ENCODE data around the gene SYT6.

SYT6 gene

GRCh38 chr1:114118351-114118990 is 35.2 kb downstream of the SYT6 start:
- DNase-seq (ENCODE audit: low read depth): no peak

DNA sequence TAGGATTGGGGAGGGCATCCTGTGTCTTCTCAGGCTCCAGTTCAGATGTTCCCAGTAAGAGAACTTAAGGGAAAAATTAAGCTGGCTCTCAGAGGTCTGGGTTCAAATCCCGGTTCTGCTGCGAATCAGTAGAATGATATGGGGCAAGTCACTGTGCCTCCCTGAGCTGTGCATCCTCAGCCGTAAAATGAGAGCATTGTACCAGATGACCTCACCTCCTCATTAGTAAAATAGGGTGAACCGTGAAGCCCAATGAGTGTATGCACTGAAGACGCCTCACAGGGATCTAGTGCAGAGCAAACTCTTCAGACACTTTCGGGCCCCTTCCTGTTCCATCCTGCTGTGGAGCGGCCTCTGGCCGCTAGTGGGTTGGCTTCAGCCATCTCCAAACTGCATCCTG is 36.0 kb downstream of the SYT6 start:
- no peak for DNase-seq (ENCODE audit: low read depth)

GRCh38 chr1:114116086-114116485 is 37.6 kb downstream of the SYT6 start:
- no peak for DNase-seq (ENCODE audit: low read depth)

- no peak for DNase-seq (ENCODE audit: low read depth)
Observed at GRCh38 chr1:114114185-114115094, 39.2 kb downstream of the SYT6 start.

GRCh38 chr1:114113411-114114184 is 40.1 kb downstream of the SYT6 start:
- DNase-seq (ENCODE audit: low read depth): no peak

GRCh38 chr1:114112775-114113174 is 40.9 kb downstream of the SYT6 start:
- no peak for DNase-seq (ENCODE audit: low read depth)

GRCh38 chr1:114111731-114112641 is 41.7 kb downstream of the SYT6 start:
- no peak for DNase-seq (ENCODE audit: low read depth)

DNA sequence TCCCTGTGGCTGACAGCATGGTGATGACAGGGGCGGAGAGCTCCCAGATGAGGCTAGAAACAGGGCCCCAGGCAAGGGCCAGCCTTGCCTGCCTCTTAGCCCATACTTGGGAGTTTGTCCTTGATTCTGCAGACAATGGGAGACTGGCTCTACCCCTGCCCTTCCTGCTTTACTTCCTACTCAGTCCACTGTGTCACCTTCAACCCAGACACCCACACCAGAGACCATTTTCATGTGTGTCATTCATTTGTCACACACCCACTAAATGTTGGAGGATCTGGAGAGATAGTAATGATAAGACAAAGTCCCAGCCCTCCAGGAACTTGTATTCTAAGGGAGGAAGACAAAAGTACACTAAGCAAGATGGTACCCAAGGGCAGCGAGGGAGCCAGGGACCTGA is 43.7 kb downstream of the SYT6 start:
- DNase-seq (ENCODE audit: low read depth): no peak

DNA sequence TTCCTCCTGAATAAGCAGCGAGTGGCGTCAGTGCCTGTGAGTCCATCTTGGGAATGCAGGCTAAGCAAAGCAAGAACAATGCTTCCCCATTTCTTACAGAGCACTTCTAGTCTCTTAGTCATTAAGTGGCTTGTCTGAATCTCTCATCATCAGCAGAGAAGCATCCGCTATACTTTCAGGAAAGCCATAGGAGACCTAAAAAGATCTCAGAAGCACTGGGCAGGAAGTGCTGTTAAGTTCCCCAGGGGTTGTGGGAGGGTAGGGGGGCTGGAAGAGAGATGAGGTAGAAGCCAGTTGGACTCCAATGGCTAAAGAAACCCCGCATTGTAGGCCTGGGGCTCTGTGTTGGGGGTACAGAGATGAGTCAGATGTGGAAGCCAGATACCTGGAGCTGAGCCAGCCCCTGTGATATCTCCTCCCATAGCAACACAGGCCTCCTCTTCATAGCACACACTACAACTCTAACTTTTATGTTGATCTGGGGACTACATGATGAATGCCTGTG is 44.9 kb downstream of the SYT6 start:
- no peak for DNase-seq (ENCODE audit: low read depth)

DNA sequence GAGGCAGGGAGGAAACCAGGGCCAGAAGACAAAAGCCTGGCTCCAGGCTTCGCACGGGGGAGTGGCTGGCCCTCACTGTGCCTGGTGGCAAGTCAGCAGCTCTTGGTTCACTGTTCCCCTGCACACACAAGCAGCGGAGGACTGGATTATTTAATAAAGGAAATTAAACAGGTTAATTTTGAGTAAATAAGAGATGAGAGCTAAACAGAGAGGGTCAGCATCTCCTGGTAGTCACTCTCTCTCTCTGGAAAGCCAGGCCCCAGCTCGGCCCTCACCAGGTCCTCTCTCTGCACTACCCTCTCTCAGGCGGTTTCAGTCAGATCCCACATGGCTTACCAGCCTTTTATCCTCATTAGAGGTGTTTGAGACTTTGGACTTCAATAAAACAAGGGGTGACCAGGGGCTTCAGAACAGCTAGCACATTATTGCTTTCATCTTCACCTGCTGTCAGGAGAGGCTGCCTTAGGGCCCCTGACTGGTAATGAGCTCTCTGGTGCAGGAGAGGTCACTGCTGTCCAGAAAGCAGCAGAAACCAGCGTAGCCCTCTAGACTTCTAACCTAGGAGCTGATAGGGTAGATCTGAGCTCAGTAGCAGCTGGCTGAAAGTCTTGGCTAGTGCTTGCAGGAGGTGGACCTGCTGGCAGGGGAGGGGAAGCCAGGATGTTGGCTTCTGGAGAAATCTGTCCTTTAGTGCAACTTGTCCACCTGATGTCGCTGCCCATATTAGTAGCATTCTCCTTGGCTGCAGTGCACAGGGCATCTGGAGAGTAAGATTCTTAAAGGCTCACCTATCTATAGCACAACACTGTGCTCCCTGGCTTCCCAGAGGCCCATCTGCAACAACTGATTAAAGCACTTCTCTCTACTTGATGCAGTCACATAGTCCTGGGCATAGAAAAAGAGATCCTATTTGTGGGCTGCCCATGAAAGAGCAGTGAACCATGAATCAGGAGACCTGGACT is 45.9 kb downstream of the SYT6 start:
- no peak for DNase-seq (ENCODE audit: low read depth)

DNA sequence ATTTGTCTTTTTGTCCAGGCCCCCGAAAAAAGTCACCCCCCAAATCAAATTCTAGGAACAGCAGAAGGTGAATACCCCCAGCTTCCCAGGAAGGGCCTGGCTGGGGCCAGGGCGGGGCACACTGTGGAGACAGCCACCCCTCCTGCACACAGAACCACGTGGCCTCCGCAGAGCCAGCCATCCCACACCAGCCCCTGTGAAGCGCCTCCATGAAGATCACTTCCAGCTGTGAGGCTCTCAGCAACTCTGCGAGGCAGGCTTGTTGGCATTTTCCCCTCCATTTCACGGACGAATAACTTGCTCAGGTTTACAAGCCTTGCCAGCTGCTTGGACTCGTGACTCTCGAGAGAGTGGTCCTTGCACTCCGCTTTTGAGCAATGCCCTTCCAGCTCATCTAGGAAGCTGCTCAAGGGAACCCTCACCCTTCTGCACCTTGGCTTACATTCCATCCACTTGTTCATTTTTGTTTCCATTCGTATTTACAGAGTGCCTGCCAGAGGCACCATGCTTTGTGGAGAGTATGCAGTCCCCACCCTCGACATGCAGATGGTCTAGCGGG is 48.2 kb downstream of the SYT6 start:
- DNase-seq (ENCODE audit: low read depth): no peak

GRCh38 chr1:114104949-114105348 is 48.7 kb downstream of the SYT6 start:
- DNase-seq (ENCODE audit: low read depth): no peak

DNA sequence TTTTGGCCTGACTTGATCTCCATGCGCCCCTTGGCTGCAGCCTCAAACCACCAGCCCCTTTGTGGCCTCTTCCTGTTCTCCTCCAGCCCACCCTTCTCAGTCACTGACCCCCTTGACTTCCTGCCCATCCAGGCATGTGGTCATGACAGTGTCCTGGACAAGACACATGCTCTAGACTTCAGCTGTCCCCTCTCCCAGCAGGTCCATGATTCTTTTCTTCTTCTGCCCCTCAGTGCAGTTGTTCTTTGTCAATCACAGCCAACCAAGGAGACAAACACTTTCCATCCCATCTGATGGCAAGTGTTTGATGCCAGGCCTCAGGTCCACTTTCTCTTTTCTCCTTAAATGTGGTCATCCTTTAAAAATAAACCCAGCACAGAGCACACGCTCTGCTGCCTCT is 49.7 kb downstream of the SYT6 start:
- DNase-seq (ENCODE audit: low read depth): no peak

GRCh38 chr1:114102136-114102535 is 51.5 kb downstream of the SYT6 start:
- no peak for DNase-seq (ENCODE audit: low read depth)

GRCh38 chr1:114100148-114100547 is 53.5 kb downstream of the SYT6 start:
- no peak for DNase-seq (ENCODE audit: low read depth)

GRCh38 chr1:114099268-114099667 is 54.4 kb downstream of the SYT6 start:
- no peak for DNase-seq (ENCODE audit: low read depth)

- no peak for DNase-seq (ENCODE audit: low read depth)
Observed at GRCh38 chr1:114097109-114097508, 56.6 kb downstream of the SYT6 start.

GRCh38 chr1:114094675-114095074 is 59.0 kb downstream of the SYT6 start:
- DNase-seq (ENCODE audit: low read depth): no peak

- DNase-seq (ENCODE audit: low read depth): no peak
Observed at GRCh38 chr1:114094363-114094634, 59.4 kb downstream of the SYT6 start.

All from activated T-helper 9 cell treated with anti-CD3 and anti-CD28 coated beads, Interleukin-2, amount 50 U/mL, for 16 hours (primary cell).